HG03095 (cell line): Measurements from ENCODE around the gene FLT1.

Experiments used
- ATAC-seq: cut with Tn5 transposase; IDR thresholded peaks from one replicate; pipeline ENCODE4 v1.9.1; 2021; ENCODE audit warnings: moderate library complexity; ENCODE audit not compliant: unreplicated experiment

The FLT1 gene

GRCh38 chr13:28396053-28396452, 98.9 kb downstream of the FLT1 start:
- ATAC-seq, result no peak

- no peak for ATAC-seq
Observed at GRCh38 chr13:28394422-28394821, 100.5 kb downstream of the FLT1 start.

- ATAC-seq, result no peak
Observed at GRCh38 chr13:28392896-28393505, 101.9 kb downstream of the FLT1 start.

- ATAC-seq, result no peak
Observed at GRCh38 chr13:28392428-28392827, 102.5 kb downstream of the FLT1 start.

GRCh38 chr13:28387740-28388501, 107.0 kb downstream of the FLT1 start:
- no peak for ATAC-seq

DNA sequence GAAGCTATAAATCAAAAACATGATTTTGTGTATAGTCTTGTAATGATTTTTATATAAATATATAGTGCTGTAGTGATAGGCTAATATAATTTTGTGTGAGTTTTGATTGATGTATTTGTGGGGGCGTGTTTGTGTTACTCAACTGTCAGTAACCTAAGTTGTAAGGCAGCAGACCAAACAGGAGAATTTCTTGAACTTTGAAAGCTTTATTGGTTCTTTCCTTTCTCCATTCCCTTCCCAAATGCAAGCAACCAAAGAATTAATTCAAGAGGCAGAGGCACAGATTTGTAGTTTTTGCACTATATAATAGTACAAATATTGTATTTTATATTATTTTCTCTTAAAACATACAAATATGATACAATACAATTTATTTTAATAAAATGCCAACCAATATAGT, 109.6 kb downstream of the FLT1 start:
- no peak for ATAC-seq

GRCh38 chr13:28384789-28385188, 110.1 kb downstream of the FLT1 start:
- ATAC-seq, result no peak

GRCh38 chr13:28380319-28380718, 114.6 kb downstream of the FLT1 start:
- no peak for ATAC-seq

GRCh38 chr13:28379371-28380083, 115.4 kb downstream of the FLT1 start:
- ATAC-seq, result no peak

- no peak for ATAC-seq
Observed at GRCh38 chr13:28376604-28377003, 118.3 kb downstream of the FLT1 start.

- no peak for ATAC-seq
Observed at GRCh38 chr13:28375250-28375930, 119.5 kb downstream of the FLT1 start.

GRCh38 chr13:28373810-28374209, 121.1 kb downstream of the FLT1 start:
- no peak for ATAC-seq

GRCh38 chr13:28370448-28370847, 124.5 kb downstream of the FLT1 start:
- no peak for ATAC-seq

DNA sequence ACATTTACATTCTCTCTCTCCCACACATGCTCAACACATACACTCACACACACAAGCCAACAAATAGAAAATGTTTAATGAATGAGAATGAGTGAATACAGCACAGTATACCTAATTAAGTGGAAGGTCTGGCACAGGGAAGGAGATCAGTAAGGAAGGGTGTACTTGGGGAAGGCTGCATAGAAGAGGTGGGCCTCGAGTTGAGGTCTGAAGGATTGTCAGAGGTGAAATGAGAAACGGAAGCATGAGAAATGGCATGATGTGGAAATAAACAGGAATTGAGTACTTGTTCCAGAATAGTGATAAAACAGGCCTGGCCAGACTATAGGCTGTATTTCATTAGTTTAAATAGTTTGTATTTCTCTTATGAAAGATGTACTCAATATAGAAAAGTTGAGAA, 136.2 kb downstream of the FLT1 start:
- no peak for ATAC-seq

- ATAC-seq, result no peak
Observed at GRCh38 chr13:28357911-28358433, 137.0 kb downstream of the FLT1 start.

DNA sequence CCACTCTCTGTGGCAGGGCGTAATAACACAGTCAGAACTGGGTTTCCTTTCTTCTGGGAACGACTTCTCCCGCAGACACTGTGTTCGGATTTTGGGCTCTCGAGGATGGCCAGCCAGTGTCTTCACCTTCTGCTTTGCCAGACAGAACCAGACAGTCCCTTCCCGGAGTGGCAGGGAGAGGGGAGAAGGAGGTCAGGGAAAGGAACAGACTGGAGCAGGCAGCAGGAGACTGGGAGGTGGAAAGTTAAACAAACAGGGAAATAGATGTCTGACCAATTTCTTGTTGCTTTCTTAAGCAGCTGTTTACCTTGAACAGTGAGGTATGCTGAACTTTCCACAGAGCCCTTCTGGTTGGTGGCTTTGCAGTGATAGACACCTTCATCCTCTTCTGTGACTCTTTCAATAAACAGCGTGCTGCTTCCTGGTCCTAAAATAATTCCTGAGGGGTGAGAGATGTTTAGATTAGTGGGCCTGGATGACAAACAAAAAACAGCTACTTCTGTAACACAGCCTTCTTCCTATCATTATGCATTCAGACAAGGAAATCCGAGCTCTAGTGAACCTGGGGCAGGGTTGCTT, 137.6 kb downstream of the FLT1 start:
- no peak for ATAC-seq

DNA sequence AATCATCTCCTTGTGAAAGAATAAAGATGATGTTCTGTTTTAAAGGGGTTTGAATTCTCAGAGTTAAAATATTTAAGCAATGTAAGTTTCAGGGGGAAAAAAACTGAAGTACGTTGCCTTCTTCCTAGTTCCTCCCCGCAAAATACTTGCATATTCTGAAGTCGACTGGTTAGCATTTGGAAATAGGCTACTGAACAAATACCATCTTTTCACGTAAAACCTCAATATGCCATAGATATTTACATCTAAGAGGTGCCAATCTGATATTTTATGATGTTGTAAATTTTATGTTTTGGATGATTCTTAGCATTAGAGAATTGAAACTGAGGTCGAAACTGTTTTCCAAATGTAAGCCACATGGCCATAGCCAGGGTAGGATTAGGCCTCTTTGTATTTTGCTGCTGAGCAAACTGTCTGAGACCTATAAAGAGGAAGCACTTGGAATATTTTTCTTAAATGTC, 138.3 kb downstream of the FLT1 start:
- ATAC-seq, result no peak

GRCh38 chr13:28355822-28356371, 139.0 kb downstream of the FLT1 start:
- no peak for ATAC-seq

DNA sequence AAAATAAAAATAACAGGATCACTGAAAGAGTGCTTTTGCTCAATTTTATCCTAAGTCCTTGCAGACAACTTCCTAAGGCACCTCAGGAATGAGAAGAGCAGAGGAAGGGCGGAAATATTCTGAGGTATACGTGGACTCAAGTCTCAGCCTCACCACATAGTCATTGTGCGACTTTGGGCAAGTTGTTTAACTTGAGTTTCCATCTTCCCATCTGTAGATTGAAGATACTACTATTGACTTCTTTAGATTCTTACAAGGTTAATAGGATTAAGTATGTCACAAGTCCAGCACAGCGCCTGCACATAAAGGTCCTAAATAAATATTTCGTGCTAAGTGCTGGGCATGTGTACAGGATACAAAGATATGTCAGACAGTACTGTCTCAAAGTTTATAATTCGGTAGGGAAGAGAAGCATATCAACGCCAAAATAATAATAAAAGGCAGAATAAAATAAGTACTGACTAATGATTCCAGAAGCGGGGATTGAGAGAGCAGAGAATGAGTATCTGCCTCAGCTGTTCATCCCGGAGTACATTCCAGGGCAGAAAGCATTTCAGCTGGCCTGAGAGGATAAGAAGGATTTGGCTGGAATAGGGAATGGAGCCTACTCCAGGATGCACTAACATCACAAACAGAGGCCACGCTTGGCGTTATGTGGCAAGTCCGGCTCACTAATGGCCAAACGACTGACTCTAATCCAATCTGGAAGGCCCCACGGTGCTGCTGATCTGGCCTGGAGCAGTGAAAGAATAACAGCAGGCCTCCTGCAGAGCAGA, 139.7 kb downstream of the FLT1 start:
- no peak for ATAC-seq

- no peak for ATAC-seq
Observed at GRCh38 chr13:28353679-28354078, 141.2 kb downstream of the FLT1 start.
